Cardiac fibroblast (primary cell): ENCODE measurements around the gene SPOCK2.
"Not testable (repeated sequence)": the region's sequence is repeated elsewhere in the genome, so short reads cannot be mapped to it uniquely, and the experiment has no call there.

Experiments
- DNase-seq, 2 donors: peaks; one replicate each; pipeline versions ENCODE4 v3.0.0 to v3.0.0-alpha.2; 2010; ENCODE audit warnings: low read depth in 2 of 2
- H3K4me3 ChIP-seq, 2 donors: replicated peaks in 1 of 2; 1 replicate in 1 of 2; 2 replicates in 1 of 2; pipeline ENCODE4 v1.5.1; 2011; ENCODE audit warnings: low read depth in 2 of 2, low read length in 2 of 2, mild to moderate bottlenecking in 2 of 2, moderate library complexity in 1 of 2
- CTCF ChIP-seq: IDR thresholded peaks from one replicate; pipeline ENCODE4 v1.5.1; 2011; ENCODE audit warnings: low read depth, mild to moderate bottlenecking, low read length, inconsistent platforms

Gene SPOCK2

DNA sequence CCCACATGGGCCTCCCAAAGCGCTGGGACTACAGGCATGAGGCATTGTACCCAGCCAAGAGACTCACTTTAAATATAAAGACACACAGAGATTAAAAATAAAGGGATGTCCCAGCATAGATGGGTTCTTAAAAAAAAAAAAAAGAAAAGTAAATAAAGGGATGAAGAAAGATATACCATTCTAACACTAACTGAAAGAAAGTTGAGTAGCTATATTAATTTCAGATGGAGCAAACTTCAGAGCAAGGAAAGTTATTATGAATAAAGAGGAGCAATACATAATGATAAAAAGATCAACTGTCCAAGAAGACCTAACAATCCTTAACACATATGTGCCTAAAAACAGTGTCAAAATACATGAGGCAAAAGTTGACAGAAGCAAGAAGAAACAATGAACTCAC, 33.0 kb upstream of the SPOCK2 start:
- no peak for TF ChIP-seq CTCF
- DNase-seq = no peak
- H3K4me3 ChIP-seq = no peak overlapping the region

DNA sequence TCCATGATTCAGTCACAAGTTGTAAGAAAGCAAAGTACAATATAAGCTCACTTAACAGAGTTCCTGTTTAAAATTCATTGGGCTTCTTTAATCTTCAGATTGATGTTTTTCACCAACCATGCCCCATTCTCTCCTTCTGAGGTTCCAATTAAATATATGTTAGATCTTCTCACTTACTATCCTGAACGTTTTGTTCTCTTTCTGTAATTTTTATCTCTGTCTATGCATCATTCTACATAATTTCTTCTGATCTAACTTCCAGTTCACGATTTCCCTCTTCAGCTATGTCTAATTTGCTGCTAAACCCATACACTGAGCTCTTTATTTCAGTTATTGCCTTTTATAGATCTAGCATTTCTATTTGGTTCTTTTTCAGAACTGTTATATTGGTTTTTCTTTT, 28.0 kb upstream of the SPOCK2 start:
- TF ChIP-seq CTCF = no peak
- H3K4me3 ChIP-seq = no peak overlapping the region
- no peak for DNase-seq

DNA sequence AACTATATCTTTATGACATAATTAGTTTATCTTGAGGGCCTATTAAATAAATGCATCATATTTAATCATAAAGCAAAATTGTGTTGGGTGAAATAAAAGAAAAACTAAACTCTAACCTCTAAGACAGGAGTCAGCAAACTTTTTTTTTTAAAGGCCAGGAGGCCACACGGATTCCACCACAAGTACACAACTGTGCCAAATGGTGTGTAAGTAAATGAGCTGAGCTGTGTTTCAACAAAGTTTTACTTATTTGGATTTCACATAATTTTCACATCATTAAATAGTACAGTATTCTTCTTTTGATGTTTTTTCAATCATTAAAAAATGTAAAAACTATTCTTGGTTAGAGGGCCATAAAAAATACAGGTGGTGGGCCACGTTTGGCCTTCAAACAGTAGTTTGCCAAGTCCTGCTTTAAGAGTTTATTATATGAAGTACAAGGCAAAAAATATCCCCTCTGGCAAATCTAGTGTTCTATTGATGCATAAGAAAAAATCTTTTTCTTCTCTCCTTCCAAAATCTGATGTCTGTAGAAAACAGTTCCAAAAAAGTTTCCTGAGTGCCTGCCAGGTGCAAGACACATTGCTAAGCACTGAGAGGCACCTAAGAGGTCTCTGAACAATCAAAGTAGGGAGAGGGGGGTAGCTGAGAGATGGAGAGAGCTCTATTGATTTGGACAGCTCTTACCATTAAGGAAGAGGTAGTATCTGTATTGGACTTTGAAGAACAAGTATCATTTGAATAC, 26.5 kb upstream of the SPOCK2 start:
- no peak for TF ChIP-seq CTCF
- DNase-seq = no peak

DNA sequence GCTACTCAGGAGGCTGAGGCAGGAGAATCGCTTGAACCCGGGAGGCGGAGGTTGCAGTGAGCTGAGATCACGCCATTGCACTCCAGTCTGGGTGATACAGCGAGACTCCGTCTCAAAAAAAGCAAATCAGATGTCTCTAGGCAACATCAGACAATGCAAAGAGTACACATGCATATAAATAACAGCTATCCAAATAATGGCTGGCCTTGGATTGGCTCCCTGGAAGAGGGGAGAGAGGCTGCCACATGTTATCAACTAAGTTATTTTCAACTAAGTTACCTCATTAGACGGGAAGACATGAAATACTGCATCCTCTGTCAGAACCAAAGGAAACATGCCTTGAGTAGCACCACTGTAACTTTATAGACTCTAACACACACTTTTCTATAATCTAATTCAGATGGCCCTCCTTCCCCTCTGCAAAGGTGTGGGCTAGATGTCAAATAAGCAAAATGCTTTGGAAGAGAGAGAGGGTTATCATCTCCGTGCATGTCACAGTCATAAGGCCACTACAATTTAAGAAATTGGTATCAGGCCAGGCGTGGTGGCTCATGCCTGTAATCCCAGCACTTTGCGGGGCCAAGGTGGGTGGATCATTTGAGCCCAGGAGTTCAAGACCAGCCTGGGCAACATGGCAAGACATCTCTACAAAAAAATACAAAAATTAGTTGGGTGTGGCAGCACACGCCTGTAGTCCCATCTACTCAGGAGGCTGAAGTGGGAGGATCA, 22.5 kb upstream of the SPOCK2 start:
- no peak for TF ChIP-seq CTCF
- no peak overlapping the region for H3K4me3 ChIP-seq
- DNase-seq = no peak

More for the DNA sequence above, 26.5 kb upstream of the SPOCK2 start:
- H3K4me3 ChIP-seq = no peak overlapping the region

DNA sequence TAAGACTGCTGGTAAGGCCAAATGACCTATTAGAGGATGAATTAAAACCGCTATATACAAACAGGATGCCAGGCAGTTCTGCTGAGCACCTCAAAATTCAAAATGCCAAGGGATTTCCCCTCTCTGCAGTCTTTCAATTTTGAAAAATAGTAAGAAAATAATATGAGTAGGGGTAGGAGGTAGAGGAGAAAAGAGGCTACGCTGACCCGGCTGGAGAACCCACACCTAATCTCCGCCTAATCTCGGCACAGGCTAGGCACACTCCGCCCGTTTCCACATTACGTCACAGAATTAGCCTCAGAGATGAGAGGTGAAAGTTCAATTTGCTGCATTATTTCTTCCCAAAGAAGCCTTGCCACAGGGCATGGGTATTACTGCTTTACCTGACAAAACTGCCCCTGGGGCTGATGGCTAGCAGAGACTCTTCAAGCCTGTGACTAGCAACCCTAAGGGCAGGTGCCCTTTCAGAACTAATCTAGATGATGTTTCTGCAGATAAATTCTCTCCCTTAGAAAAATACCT, 21.3 kb upstream of the SPOCK2 start:
- H3K4me3 ChIP-seq = no peak overlapping the region
- TF ChIP-seq CTCF = no peak
- DNase-seq = no peak

- no peak overlapping the region for H3K4me3 ChIP-seq
- TF ChIP-seq CTCF = no peak
- DNase-seq = peak in 1 of 2 donors; percentile 9
Observed at GRCh38 chr10:72108830-72109635, 20.7 kb upstream of the SPOCK2 start.

- DNase-seq, H3K4me3 ChIP-seq: not testable (repeated sequence)
Observed at GRCh38 chr10:72108004-72108370, 19.6 kb upstream of the SPOCK2 start.
